GM18502 (cell line): ENCODE results near the gene MRPS2.

Experiments
- ATAC-seq: cut with Tn5 transposase; IDR thresholded peaks from one replicate; pipeline ENCODE4 v1.9.1; 2021; ENCODE audit warnings: mild to moderate bottlenecking; ENCODE audit not compliant: unreplicated experiment, poor library complexity

MRPS2 gene

GRCh38 chr9:135480071-135480939 is 20.2 kb upstream of the MRPS2 start:
- no peak for ATAC-seq

- ATAC-seq: no peak
Measured at GRCh38 chr9:135480940-135481310, 19.6 kb upstream of the MRPS2 start.

GRCh38 chr9:135482015-135482754 is 18.3 kb upstream of the MRPS2 start:
- ATAC-seq: no peak

- ATAC-seq: no peak
Measured at GRCh38 chr9:135484460-135485277, 15.8 kb upstream of the MRPS2 start.

GRCh38 chr9:135485385-135485784 is 15.1 kb upstream of the MRPS2 start:
- no peak for ATAC-seq

GRCh38 chr9:135485832-135486231 is 14.7 kb upstream of the MRPS2 start:
- no peak for ATAC-seq

- no peak for ATAC-seq
Measured at GRCh38 chr9:135486267-135487065, 14.0 kb upstream of the MRPS2 start.

- no peak for ATAC-seq
Measured at GRCh38 chr9:135487281-135488012, 13.0 kb upstream of the MRPS2 start.

GRCh38 chr9:135488013-135488330 is 12.5 kb upstream of the MRPS2 start:
- no peak for ATAC-seq

GRCh38 chr9:135488527-135488926 is 12.0 kb upstream of the MRPS2 start:
- no peak for ATAC-seq

- ATAC-seq: no peak
Measured at GRCh38 chr9:135489188-135489906, 11.1 kb upstream of the MRPS2 start.

GRCh38 chr9:135490166-135490870 is 10.2 kb upstream of the MRPS2 start:
- ATAC-seq: no peak

GRCh38 chr9:135490980-135491464 is 9.5 kb upstream of the MRPS2 start:
- ATAC-seq: no peak

- ATAC-seq: no peak
Measured at GRCh38 chr9:135491764-135492163, 8.7 kb upstream of the MRPS2 start.

GRCh38 chr9:135492886-135493669 is 7.4 kb upstream of the MRPS2 start:
- no peak for ATAC-seq

GRCh38 chr9:135494791-135495559 is 5.5 kb upstream of the MRPS2 start:
- ATAC-seq: no peak
